Measurements from ENCODE around the gene ZNF681. TPM values are rescaled to one million over a fixed set of nuclear protein-coding genes. Genes with fewer than 3 reads are reported as not detected.
"Not testable (repeated sequence)": the region's sequence is repeated elsewhere in the genome, so short reads cannot be mapped to it uniquely, and the experiment has no call there.

The ZNF681 gene
- total RNA-seq, 3 donors from 2014 or later, result 3.7 to 4.3 (median 4.3) TPM

DNA sequence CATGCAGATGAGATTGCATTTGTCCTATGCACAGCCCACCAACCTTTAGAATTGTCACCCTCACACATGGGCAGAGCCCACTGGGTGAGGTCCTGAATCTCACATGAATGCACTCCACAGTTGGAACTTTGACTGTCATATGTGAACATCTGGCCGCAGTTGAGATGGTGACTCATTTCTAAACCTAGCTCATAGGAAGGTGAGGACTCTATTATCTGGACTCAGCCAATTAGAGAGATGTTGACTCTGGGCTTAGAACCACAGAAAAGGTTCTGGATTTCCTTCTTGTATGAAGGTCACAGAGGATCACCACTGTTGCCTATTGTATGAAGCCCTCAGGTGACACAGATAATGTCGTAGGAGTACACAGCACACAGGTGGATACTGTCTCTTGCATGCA, 25.6 kb upstream of the ZNF681 start:
- no peak for DNase-seq
- H3K4me3 Mint-ChIP-seq, result no peak overlapping the region
- no peaks in the 10 kb centered on the region for H3K27me3 Mint-ChIP-seq (ENCODE audit: low read depth)
- H3K4me1 Mint-ChIP-seq (ENCODE audit: low read depth), result no peaks in the 10 kb centered on the region
- ATAC-seq, result no peak
- H3K9me3 Mint-ChIP-seq, result peaks cover 6% of the 10 kb centered on the region
- peaks cover 27% of the 10 kb centered on the region for H3K36me3 Mint-ChIP-seq (ENCODE audit: insufficient read depth)

DNA sequence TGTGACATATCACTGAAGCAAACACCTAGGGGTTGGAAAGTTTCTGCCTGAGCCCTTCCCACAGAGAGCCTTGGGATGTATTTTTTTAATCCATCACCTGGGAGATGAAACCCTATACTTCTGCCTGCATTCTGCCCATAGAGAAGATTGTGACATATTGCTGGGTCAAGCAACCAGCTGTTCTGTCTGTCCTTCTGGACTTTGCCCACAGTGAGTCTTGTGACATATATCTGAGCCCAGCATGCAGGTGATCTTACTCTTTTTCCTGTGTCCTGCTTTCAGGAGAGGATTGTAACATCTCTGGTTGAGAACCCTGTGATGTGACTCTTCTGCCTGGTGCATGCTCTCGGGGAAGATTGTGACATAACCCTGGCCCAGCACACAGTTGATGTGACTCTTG, 24.9 kb upstream of the ZNF681 start:
- ATAC-seq, result no peak
- DNase-seq, result no peak
- Mint-ChIP-seq H3K9me3 (peaks cover 6% of the 10 kb centered on the region), H3K27me3 (ENCODE audit: low read depth) (no peaks in the 10 kb centered on the region), H3K4me1 (ENCODE audit: low read depth) (no peaks in the 10 kb centered on the region), H3K36me3 (ENCODE audit: insufficient read depth) (peaks cover 28% of the 10 kb centered on the region), H3K4me3 (no peak overlapping the region)

DNA sequence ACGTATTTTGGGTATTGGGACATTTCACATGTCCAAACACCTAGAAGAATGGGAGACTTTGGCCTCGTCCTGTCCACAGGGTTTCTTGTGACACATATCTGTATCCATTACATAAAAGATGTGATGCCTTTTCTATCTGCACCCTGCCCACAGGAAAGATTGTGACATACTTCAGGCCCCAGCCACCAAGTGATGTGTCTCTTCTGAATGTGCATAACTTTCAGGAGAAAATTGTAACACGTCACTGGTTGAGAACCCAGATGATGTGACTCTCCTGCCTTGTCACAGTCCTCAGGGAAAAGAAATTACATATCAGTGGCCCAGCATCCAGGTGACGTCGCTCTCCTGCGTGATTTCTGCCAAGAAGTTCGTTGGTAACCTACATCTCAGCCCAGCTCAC, 21.0 kb upstream of the ZNF681 start:
- peaks cover 21% of the 10 kb centered on the region for H3K36me3 Mint-ChIP-seq (ENCODE audit: insufficient read depth)
- H3K27me3 Mint-ChIP-seq (ENCODE audit: low read depth), result no peaks in the 10 kb centered on the region
- H3K4me1 Mint-ChIP-seq (ENCODE audit: low read depth), result peaks cover 3% of the 10 kb centered on the region
- no peak for DNase-seq
- H3K4me3 Mint-ChIP-seq, result no peak overlapping the region
- H3K9me3 Mint-ChIP-seq, result peaks cover 6% of the 10 kb centered on the region
- no peak for ATAC-seq

DNA sequence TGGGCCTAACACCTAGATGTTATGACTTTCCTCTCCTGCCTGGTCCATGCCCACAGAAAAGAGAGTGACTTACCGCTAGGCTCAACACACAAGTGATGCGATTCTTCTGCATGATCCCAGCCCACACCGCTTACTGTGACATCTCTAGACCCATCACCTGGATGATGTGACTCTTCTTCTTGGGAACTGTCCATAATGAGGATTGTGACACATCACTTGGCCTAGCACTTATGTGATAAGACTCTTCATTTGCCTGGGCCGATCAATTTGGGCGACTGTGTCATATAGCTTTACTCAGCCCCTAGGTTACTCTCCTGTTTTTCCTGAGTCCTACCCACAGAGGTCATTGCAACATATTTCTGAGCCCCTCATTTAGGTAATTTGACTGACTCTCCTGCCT, 19.9 kb upstream of the ZNF681 start:
- H3K9me3 Mint-ChIP-seq, result peaks cover 6% of the 10 kb centered on the region
- ATAC-seq (no peak), DNase-seq (no peak)
- no peaks in the 10 kb centered on the region for H3K27me3 Mint-ChIP-seq (ENCODE audit: low read depth)
- no peak overlapping the region for H3K4me3 Mint-ChIP-seq
- peaks cover 18% of the 10 kb centered on the region for H3K36me3 Mint-ChIP-seq (ENCODE audit: insufficient read depth)
- peaks cover 3% of the 10 kb centered on the region for H3K4me1 Mint-ChIP-seq (ENCODE audit: low read depth)

DNA sequence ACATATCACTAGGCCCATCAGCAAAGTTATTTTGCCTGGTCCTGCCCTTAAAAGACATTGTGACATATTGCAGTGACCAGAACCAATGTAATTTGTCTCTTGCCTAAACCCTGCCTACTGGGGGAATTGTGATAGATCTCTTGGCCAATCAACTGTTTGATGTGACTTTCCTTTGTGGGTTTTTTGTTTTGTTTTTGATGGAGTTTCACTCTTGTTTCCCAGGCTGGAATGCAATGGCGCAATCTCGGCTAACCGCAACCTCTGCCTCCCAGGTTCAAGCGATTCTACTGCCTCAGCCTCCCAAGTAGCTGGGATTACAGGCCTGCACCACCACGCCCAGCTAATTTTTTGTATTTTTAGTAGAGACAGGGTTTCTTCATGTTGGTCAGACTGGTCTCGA, 19.3 kb upstream of the ZNF681 start:
- not testable (repeated sequence) for DNase-seq; H3K4me3 Mint-ChIP-seq; H3K27me3 Mint-ChIP-seq (ENCODE audit: low read depth); H3K4me1 Mint-ChIP-seq (ENCODE audit: low read depth); ATAC-seq; H3K9me3 Mint-ChIP-seq
- H3K36me3 Mint-ChIP-seq (ENCODE audit: insufficient read depth), result peaks cover 18% of the 10 kb centered on the region

DNA sequence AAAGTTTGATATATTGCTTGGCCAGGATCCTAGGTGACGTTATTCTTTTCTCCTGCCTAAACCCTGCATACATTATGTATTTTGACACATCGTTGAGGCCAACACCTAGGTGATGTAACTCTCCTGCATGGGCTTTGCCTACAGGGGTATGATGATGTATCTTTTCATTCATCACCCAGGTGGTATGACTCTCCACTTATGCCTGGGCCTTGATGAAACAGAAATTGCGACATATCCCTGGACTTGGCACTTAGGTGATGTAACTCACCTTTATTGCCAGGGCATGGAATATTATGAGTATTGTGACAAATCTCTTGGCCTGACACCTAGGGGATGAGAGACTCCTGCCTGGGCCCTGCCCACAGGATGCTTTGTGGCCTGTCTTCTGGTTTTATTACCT, 18.5 kb upstream of the ZNF681 start:
- peaks cover 4% of the 10 kb centered on the region for H3K4me1 Mint-ChIP-seq (ENCODE audit: low read depth)
- H3K9me3 Mint-ChIP-seq, result no peaks in the 10 kb centered on the region
- DNase-seq (no peak), ATAC-seq (peak; percentile 37 to 49)
- H3K4me3 Mint-ChIP-seq, result no peak overlapping the region
- peaks cover 14% of the 10 kb centered on the region for H3K36me3 Mint-ChIP-seq (ENCODE audit: insufficient read depth)
- no peaks in the 10 kb centered on the region for H3K27me3 Mint-ChIP-seq (ENCODE audit: low read depth)

DNA sequence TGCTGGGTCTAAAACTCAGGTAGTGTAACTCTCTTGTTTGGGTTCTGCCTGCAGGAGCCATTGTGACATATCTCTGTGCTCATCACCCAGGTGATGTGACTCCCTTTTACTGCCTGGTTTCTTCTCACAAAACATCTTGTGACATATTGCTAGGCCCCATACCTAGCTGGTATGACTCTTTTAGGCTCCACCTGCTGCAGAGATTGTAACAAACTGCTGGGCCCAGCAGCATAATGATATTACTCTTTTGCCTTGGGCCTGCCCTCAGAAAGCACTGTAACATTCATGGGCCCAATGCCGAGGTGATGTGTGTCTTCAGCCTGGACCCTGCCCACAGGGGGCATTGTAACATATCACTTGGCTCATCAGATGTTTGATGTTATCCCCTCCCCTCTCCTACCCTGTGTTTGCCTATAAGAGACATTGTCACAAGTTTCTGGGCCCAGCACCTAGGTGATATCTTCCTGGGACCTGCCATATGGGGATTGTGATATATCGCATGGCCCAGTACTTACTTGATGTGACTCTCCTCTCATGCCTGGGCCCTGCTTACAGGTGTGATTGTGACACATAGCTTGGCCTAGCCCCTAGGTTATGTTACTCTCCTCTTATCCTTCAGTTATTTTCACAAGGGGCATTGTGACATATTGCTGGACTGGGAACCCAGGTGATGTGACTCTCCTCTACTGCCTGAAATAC, 18.0 kb upstream of the ZNF681 start:
- no peaks in the 10 kb centered on the region for H3K27me3 Mint-ChIP-seq (ENCODE audit: low read depth)
- no peak overlapping the region for H3K4me3 Mint-ChIP-seq
- DNase-seq (no peak), ATAC-seq (no peak)
- H3K36me3 Mint-ChIP-seq (ENCODE audit: insufficient read depth), result peaks cover 13% of the 10 kb centered on the region
- no peaks in the 10 kb centered on the region for H3K9me3 Mint-ChIP-seq
- peaks cover 9% of the 10 kb centered on the region for H3K4me1 Mint-ChIP-seq (ENCODE audit: low read depth)

DNA sequence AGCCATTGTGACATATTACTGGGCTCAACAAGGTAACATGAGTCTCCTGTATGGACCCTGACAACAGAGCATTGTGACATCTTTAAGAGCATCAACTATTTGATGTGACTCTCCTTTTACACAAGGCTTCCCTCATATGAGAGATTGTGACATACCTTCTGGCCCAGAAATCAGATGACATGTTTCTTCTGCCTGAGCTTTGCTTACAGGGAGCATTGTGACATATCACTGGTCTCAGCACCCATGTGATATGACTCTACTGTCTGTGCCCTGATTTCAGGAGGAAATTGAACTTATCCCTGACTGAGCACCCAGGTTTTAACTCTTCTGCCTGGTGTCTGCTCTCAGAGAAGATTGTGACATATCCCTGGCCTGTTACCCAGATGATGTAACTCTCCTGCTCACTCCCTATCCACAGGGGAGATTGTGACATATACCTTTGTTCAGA, 15.9 kb upstream of the ZNF681 start:
- Mint-ChIP-seq H3K36me3 (ENCODE audit: insufficient read depth) (peaks cover 13% of the 10 kb centered on the region), H3K27me3 (ENCODE audit: low read depth) (no peaks in the 10 kb centered on the region), H3K9me3 (no peaks in the 10 kb centered on the region), H3K4me1 (ENCODE audit: low read depth) (peaks cover 19% of the 10 kb centered on the region), H3K4me3 (no peak overlapping the region)
- no peak for DNase-seq
- no peak for ATAC-seq

DNA sequence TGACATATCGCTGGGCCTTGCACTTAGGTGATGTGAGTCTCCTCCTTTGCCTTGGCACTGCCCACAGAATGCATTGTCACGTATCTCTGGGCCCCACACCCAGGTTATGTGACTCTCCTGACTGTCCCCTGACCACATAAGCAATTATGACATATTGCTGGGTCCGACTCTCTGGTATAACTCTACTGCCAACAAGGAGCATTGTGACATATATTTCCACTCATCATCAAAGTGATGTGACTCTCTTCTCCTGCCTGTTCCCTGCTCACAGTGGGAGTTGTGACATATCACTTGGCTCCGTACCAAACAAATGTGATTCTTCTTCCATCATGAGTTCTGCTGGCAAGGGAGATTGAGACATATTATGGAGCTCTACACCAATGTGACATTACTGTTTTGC, 15.4 kb upstream of the ZNF681 start:
- Mint-ChIP-seq H3K36me3 (ENCODE audit: insufficient read depth) (peaks cover 10% of the 10 kb centered on the region), H3K4me1 (ENCODE audit: low read depth) (peaks cover 19% of the 10 kb centered on the region), H3K9me3 (no peaks in the 10 kb centered on the region), H3K27me3 (ENCODE audit: low read depth) (no peaks in the 10 kb centered on the region), H3K4me3 (no peak overlapping the region)
- no peak for DNase-seq
- no peak for ATAC-seq

DNA sequence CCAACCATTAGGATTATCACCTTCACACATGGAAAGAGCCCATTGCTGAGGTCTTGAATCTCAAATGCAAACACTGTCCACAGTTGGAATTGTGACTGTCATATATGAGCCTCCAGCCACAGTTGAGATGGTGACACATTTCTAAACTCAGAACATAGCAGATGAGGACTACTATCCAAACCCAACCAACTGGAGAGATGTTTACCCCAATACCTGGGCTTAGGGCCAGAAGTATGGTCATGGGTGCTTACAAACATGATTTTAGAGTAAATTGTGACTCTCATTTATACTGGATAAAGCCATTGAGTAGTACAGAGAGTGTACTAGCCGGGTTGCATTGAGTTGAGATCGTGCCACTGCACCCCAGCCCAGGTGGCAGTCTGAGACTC, 14.0 kb upstream of the ZNF681 start:
- peaks cover 10% of the 10 kb centered on the region for H3K36me3 Mint-ChIP-seq (ENCODE audit: insufficient read depth)
- H3K4me3 Mint-ChIP-seq, result no peak overlapping the region

DNA sequence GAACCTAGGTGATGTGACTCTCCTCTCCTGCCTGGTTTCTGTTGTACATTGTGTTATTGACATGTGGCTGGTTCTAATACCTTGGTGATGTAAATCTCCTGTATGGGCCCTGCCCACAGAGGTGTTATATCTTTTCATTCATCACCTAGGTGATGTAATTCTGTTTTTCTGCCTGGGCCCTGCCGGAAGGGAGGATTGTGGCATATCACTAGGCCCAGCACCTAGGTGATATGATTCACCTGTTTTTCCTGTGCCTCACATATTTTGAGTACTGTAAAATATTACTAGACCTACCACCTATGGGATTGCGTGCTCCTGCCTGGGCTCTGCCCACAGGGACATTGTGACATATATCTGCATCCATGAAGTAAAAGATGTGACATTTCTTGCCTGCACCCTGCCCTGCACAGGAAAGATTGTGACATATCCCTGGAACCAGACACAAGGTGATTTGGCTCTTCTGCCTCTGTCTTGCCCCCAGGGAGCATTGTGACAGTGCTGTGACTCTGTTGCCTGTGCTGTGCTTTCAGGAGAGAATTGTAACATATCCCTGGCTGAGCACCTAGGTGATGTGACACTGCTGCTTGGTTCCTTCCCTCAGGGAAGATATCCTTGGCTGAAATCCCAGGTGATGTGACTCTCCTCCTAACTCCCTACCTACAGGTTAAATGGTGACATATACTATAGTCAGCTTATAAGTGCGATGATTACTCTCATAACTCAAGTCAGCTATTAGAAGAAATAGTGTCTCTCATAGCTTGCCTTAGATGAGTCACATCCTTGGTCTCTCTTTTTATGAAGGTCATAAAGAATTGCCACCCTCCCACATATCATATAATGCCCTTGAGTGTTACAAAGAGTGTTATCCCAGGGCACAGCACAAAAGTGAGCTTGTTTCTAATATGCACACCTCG, 13.3 kb upstream of the ZNF681 start:
- DNase-seq (no peak), ATAC-seq (peak; percentile 29 to 30)
- no peaks in the 10 kb centered on the region for H3K27me3 Mint-ChIP-seq (ENCODE audit: low read depth)
- H3K9me3 Mint-ChIP-seq, result no peaks in the 10 kb centered on the region
- H3K4me3 Mint-ChIP-seq, result no peak overlapping the region
- H3K36me3 Mint-ChIP-seq (ENCODE audit: insufficient read depth), result peaks cover 10% of the 10 kb centered on the region
- peaks cover 16% of the 10 kb centered on the region for H3K4me1 Mint-ChIP-seq (ENCODE audit: low read depth)

More for the DNA sequence above, 14.0 kb upstream of the ZNF681 start:
- Mint-ChIP-seq H3K27me3 (ENCODE audit: low read depth) (no peaks in the 10 kb centered on the region), H3K4me1 (ENCODE audit: low read depth) (peaks cover 19% of the 10 kb centered on the region), H3K9me3 (no peaks in the 10 kb centered on the region)
- DNase-seq (no peak), ATAC-seq (no peak)

DNA sequence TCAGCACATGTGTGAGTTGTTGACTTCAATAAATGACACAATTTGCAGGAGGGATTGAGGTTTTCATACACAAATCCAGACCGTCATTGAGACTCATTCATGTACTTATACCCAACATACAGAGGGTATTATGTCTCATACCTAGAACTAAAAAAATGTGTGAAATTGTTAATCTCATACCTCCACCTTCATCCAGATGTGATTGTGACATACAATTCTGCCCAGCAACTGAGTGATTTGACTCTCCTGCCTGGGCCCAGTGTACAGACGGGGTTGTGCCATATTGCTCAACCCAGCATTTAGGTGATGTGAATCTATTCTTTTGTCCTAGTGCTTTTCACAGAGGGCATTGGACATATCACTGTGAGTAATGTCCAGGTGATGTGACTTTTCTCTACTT, 12.6 kb upstream of the ZNF681 start:
- Mint-ChIP-seq H3K4me1 (ENCODE audit: low read depth) (peaks cover 16% of the 10 kb centered on the region), H3K27me3 (ENCODE audit: low read depth) (no peaks in the 10 kb centered on the region), H3K36me3 (ENCODE audit: insufficient read depth) (peaks cover 10% of the 10 kb centered on the region), H3K4me3 (no peak overlapping the region), H3K9me3 (no peaks in the 10 kb centered on the region)
- DNase-seq (no peak), ATAC-seq (peak; percentile 59 to 78)

DNA sequence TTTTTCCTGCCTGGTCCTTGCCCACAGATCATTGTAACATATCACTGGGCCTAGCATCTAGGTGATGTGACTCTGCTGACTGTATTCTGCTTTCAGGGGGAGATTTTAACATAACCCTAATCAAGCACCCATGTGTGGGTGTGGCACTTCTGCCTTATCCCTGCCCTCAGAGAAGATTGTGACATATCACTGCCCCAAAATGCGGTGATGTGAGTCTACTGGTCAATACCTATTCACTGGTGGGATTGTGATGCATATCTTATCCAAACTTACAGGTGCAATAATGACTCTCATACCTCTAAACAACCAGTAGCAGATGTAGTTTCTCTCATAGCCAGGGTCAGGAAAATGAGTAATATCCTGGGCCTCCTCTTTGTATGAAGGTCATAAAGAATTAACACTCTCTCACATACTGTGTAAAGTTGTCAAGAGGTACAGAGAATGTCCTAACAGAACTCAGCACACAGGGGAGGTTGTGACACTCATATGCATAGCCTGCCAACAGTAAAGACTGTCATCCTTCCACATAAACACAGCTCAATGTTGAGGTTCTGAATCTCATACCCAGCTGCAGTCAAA, 12.1 kb upstream of the ZNF681 start:
- peak; percentile 13 to 33 for ATAC-seq
- H3K9me3 Mint-ChIP-seq, result no peaks in the 10 kb centered on the region

DNA sequence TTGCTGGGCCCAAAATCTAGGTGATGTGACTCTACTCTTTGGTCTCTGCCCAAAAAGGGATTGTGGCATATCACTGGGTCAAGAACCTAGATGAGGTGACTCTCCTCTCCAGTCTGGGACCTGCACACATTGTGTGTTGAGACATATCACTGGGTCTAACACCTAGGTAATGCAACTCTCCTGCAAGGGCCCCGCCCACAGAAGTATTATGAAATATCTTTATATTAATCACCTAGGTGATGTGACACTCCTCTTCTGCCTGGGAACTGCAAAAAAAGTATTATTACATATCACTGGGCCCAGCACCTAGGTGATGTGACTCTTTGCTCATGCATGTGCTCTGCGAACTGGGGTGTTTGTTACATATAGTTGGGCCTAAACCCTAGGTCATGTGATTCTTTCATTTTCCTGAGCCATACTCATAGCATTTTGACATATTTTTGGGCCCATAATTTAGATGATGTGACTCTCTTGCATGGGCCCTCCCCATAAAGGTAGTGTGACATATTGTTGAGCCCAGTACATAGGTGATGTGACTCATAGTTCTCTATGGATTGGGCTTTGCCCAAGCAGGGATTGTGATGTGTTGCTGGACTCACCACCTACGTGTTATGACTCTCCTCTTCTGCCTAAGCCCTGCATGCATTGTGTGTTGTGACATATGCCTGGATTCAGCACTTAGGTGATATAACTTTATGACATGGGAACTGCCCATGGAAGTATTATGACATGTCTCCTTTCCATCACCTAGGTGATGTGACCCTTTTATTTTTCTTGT, 11.2 kb upstream of the ZNF681 start:
- ATAC-seq (no peak), DNase-seq (no peak)
- H3K4me3 Mint-ChIP-seq, result no peak overlapping the region

More for the DNA sequence above, 12.1 kb upstream of the ZNF681 start:
- H3K27me3 Mint-ChIP-seq (ENCODE audit: low read depth), result no peaks in the 10 kb centered on the region
- H3K4me3 Mint-ChIP-seq, result no peak overlapping the region
- no peak for DNase-seq
- peaks cover 16% of the 10 kb centered on the region for H3K4me1 Mint-ChIP-seq (ENCODE audit: low read depth)
- peaks cover 10% of the 10 kb centered on the region for H3K36me3 Mint-ChIP-seq (ENCODE audit: insufficient read depth)

More for the DNA sequence above, 11.2 kb upstream of the ZNF681 start:
- H3K36me3 Mint-ChIP-seq (ENCODE audit: insufficient read depth), result peaks cover 13% of the 10 kb centered on the region
- H3K27me3 Mint-ChIP-seq (ENCODE audit: low read depth), result no peaks in the 10 kb centered on the region
- peaks cover 21% of the 10 kb centered on the region for H3K4me1 Mint-ChIP-seq (ENCODE audit: low read depth)
- H3K9me3 Mint-ChIP-seq, result no peaks in the 10 kb centered on the region

Measured in activated T-cell treated with anti-CD3 and anti-CD28 coated beads, Interleukin-2, amount 50 U/mL, for 4 hours (primary cell).